Stimulated activated naive B cell treated with anti-CD40 and anti-IgM and Interleukin-4, amounts not matched to agents 10 μg/mL and 1 μg/mL and 100 μg/mL, for 72 hours (primary cell): ENCODE results near the gene TJP1.
"Not testable (repeated sequence)": the region's sequence is repeated elsewhere in the genome, so short reads cannot be mapped to it uniquely, and the experiment has no call there.

Experiments used
- ATAC-seq, 2 donors: fragments of 150-1000 bp; cut with Tn5 transposase; replicated peaks; 2 replicates each; pipeline ENCODE4 v1.10.0; 2021; ENCODE audit warnings: moderate library complexity in 1 of 2
- DNase-seq: peaks from one replicate; pipeline ENCODE4 v3.0.0; 2021
- H3K27ac Mint-ChIP-seq: one replicate; pipeline ENCODE4 v1.8.0; 2022; ENCODE audit warnings: mild to moderate bottlenecking, mixed read lengths
- H3K27me3 Mint-ChIP-seq, 2 donors: one replicate each; pipeline ENCODE4 v1.8.0; 2022; ENCODE audit warnings: mixed read lengths in 2 of 2
- H3K36me3 Mint-ChIP-seq, 2 donors: one replicate each; pipeline ENCODE4 v1.8.0; 2022; ENCODE audit warnings: mixed read lengths in 2 of 2, mild to moderate bottlenecking in 1 of 2
- H3K4me1 Mint-ChIP-seq, 2 donors: one replicate each; pipeline ENCODE4 v1.8.0; 2022; ENCODE audit warnings: mixed read lengths in 2 of 2, mild to moderate bottlenecking in 1 of 2
- H3K4me3 Mint-ChIP-seq, 2 donors: one replicate each; pipeline ENCODE4 v1.8.0; 2022; ENCODE audit warnings: mild to moderate bottlenecking in 2 of 2, mixed read lengths in 2 of 2, moderate library complexity in 1 of 2
- H3K9me3 Mint-ChIP-seq, 2 donors: one replicate each; pipeline ENCODE4 v1.8.0; 2022; ENCODE audit warnings: mixed read lengths in 2 of 2, mild to moderate bottlenecking in 1 of 2

The TJP1 gene

GRCh38 chr15:29822684-29823459 is 604 bp upstream of the TJP1 start:
- no peak for ATAC-seq
- DNase-seq = no peak
- Mint-ChIP-seq H3K4me3 (peak overlapping the region; percentile 8 to 50), H3K27me3 (peaks cover 34 to 54% of the 10 kb centered on the region in 2 donors), H3K27ac (peak overlapping the region; percentile 52), H3K9me3 (peaks cover 3 to 9% of the 10 kb centered on the region in 2 donors), H3K4me1 (no peaks in the 10 kb centered on the region), H3K36me3 (peaks cover 0 to 4% of the 10 kb centered on the region in 2 donors)

GRCh38 chr15:29821416-29822099 is 710 bp downstream of the TJP1 start:
- Mint-ChIP-seq H3K27me3 (peaks cover 40 to 54% of the 10 kb centered on the region in 2 donors), H3K27ac (no peak overlapping the region), H3K4me1 (no peaks in the 10 kb centered on the region), H3K36me3 (peaks cover 2 to 4% of the 10 kb centered on the region in 2 donors), H3K9me3 (peaks cover 8 to 9% of the 10 kb centered on the region in 2 donors), H3K4me3 (peak overlapping the region; percentile 48 to 59)
- DNase-seq (peak; percentile 13), ATAC-seq (peak; percentile 63 to 69)

GRCh38 chr15:29820394-29821154 is 1.7 kb downstream of the TJP1 start:
- Mint-ChIP-seq H3K4me3 (no peak overlapping the region), H3K27ac (no peak overlapping the region), H3K4me1 (no peaks in the 10 kb centered on the region), H3K27me3 (peaks cover 38 to 55% of the 10 kb centered on the region in 2 donors), H3K36me3 (peaks cover 2 to 4% of the 10 kb centered on the region in 2 donors), H3K9me3 (peaks cover 3 to 7% of the 10 kb centered on the region in 2 donors)
- DNase-seq = no peak
- no peak for ATAC-seq

DNA sequence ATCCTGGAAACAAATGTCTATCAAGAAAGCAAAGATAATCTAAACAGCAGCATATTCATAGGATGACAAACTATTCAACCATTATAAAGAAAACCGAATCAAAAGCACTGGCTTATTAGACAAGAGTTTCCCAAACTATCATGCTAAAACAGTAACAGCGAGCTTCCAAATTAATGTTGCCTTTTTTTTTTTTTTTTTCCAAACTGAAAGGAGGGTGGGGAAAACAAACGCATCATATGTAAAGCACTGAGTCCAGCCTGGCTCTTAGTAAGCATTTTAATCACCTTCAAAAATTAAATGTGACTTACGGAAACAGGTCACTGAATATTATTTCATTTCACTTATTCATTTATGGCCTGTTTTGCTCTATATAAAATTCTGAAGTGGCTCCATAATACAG is 2.3 kb downstream of the TJP1 start:
- ATAC-seq (no peak), DNase-seq (no peak)
- Mint-ChIP-seq H3K9me3 (peaks cover 3 to 7% of the 10 kb centered on the region in 2 donors), H3K4me1 (no peaks in the 10 kb centered on the region), H3K27ac (no peak overlapping the region), H3K27me3 (peaks cover 42 to 59% of the 10 kb centered on the region in 2 donors), H3K36me3 (peaks cover 2 to 4% of the 10 kb centered on the region in 2 donors), H3K4me3 (no peak overlapping the region)

DNA sequence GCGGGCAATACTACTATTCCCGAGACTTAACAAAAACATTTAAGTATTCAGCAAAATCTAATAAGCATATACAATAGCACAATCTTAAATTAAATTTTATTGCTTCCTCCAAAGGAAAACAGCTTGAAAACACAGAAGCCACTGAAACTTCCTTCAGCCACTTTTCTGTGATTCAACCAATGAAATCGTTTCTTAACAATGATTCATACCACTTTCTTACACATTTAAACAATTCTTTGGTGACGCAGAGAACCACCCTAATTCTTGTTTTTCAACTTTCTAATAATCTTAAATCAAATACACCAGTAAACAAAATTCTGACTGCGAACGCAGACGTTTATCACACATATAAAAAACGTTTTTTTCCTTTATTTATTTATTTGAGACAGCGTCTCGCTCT is 4.1 kb downstream of the TJP1 start:
- H3K9me3 Mint-ChIP-seq = peaks cover under 1 to 7% of the 10 kb centered on the region in 2 donors
- H3K4me1 Mint-ChIP-seq = no peaks in the 10 kb centered on the region
- H3K4me3 Mint-ChIP-seq = no peak overlapping the region
- peaks cover 48 to 59% of the 10 kb centered on the region in 2 donors for H3K27me3 Mint-ChIP-seq
- H3K36me3 Mint-ChIP-seq = peaks cover 2% of the 10 kb centered on the region in 2 donors
- ATAC-seq (no peak), DNase-seq (no peak)
- no peak overlapping the region for H3K27ac Mint-ChIP-seq

GRCh38 chr15:29817455-29817854 is 4.8 kb downstream of the TJP1 start:
- not testable (repeated sequence) for DNase-seq, H3K4me1 Mint-ChIP-seq, H3K4me3 Mint-ChIP-seq, H3K27ac Mint-ChIP-seq, ATAC-seq, H3K36me3 Mint-ChIP-seq, H3K9me3 Mint-ChIP-seq
- H3K27me3 Mint-ChIP-seq = peaks cover 46 to 57% of the 10 kb centered on the region in 2 donors

DNA sequence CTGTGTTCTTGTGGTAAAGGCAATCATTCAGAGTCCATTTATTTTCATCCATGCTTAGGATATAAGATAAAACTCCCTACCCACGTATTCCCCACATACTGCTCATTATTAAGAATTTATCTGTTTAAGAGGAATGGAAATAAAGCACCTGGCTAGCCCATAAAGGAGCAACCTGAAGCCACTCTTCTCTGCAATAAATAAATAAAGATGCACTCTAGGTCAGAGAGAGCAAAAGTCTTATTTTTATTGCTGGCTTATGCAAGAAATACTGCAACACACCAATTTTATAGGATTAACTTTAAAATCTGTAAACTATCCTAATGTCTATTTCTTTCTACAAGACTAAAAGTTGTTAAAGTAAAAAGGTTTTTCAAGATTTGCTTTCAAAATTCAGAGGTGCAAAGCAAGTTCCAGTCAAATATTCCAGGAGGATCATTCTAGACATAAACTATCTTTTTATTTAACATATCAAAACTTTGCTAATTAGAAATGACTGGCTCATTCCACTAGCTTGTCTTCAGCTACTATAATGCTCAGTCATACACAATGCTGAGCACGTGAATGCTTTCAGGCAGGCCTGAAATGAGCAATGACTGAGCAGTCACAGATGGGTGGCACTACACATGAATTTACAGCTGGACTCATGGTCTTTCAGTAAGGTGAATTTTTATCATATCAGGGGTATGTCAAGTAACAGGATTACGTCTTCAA is 7.1 kb downstream of the TJP1 start:
- Mint-ChIP-seq H3K36me3 (peaks cover 0 to 2% of the 10 kb centered on the region in 2 donors), H3K4me1 (no peaks in the 10 kb centered on the region), H3K9me3 (peaks cover 4 to 7% of the 10 kb centered on the region in 2 donors), H3K27ac (no peak overlapping the region), H3K4me3 (no peak overlapping the region), H3K27me3 (peaks cover 58 to 66% of the 10 kb centered on the region in 2 donors)
- no peak for ATAC-seq
- no peak for DNase-seq

GRCh38 chr15:29813009-29813408 is 9.3 kb downstream of the TJP1 start:
- no peak for DNase-seq
- Mint-ChIP-seq H3K36me3 (peaks cover 0 to 2% of the 10 kb centered on the region in 2 donors), H3K27ac (no peak overlapping the region), H3K4me3 (no peak overlapping the region), H3K27me3 (peaks cover 50 to 55% of the 10 kb centered on the region in 2 donors), H3K9me3 (peaks cover 4 to 8% of the 10 kb centered on the region in 2 donors), H3K4me1 (no peaks in the 10 kb centered on the region)
- ATAC-seq = no peak

GRCh38 chr15:29812384-29812694 is 9.9 kb downstream of the TJP1 start:
- no peak overlapping the region for H3K27ac Mint-ChIP-seq
- H3K9me3 Mint-ChIP-seq = peaks cover 4 to 6% of the 10 kb centered on the region in 2 donors
- no peaks in the 10 kb centered on the region for H3K36me3 Mint-ChIP-seq
- ATAC-seq = no peak
- no peaks in the 10 kb centered on the region for H3K4me1 Mint-ChIP-seq
- H3K4me3 Mint-ChIP-seq = no peak overlapping the region
- no peak for DNase-seq
- peaks cover 49 to 55% of the 10 kb centered on the region in 2 donors for H3K27me3 Mint-ChIP-seq

DNA sequence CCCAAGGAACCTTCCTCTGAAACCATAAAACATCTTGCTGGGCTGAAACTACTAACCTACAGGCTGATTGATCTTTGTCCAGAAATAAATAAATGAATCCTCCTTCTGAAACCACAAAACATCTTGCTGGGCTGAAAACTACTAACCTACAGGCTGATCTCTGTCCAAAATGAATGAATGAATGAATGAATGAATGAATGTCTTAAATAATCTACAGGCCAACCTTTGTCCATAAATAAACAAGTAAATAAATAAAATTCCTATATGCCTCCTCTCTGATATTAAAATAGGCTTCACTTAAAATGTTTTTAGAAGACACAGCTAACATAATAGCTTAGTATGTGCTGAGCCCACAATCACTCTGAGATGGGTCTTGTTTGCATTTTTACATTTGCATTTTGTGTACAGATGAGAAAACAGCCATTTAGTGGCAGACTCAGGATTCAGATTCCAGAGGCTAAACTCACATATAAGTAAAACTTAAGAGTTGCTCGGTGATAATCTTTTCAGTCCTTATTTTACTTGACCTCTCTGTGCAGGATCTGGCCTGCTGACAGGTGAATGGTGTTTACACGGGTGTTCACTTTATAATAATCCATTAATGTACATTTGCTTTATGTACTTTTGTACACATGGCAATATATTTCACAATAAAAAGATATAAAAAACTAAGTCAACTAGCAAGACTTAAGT is 10.4 kb downstream of the TJP1 start:
- ATAC-seq (no peak), DNase-seq (no peak)
- Mint-ChIP-seq H3K4me1 (no peaks in the 10 kb centered on the region), H3K9me3 (peaks cover 3 to 4% of the 10 kb centered on the region in 2 donors), H3K36me3 (no peaks in the 10 kb centered on the region), H3K27ac (no peak overlapping the region), H3K4me3 (no peak overlapping the region), H3K27me3 (peaks cover 48 to 54% of the 10 kb centered on the region in 2 donors)

DNA sequence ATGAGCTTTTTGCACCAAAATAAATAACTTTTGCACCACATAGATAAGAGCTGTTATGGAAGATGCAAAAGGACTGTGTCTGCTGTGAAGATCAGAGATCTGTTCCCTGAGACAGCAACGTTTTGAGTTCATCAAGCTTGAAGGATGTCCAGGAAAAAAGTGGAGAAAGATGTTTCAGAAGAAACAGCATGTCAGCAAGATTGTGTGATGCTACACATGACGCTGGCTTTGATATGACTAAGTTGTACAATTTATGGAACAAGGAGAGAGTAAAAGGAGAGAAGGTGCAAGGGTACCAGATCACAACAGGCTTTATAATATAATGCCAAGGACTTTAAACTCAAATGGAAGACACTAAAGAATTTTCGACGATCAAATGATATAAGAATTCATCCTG is 16.6 kb downstream of the TJP1 start:
- Mint-ChIP-seq H3K9me3 (peaks cover 0 to 4% of the 10 kb centered on the region in 2 donors), H3K4me1 (no peaks in the 10 kb centered on the region), H3K4me3 (no peak overlapping the region), H3K36me3 (no peaks in the 10 kb centered on the region), H3K27ac (no peak overlapping the region), H3K27me3 (peaks cover 35 to 43% of the 10 kb centered on the region in 2 donors)
- ATAC-seq (no peak), DNase-seq (no peak)

DNA sequence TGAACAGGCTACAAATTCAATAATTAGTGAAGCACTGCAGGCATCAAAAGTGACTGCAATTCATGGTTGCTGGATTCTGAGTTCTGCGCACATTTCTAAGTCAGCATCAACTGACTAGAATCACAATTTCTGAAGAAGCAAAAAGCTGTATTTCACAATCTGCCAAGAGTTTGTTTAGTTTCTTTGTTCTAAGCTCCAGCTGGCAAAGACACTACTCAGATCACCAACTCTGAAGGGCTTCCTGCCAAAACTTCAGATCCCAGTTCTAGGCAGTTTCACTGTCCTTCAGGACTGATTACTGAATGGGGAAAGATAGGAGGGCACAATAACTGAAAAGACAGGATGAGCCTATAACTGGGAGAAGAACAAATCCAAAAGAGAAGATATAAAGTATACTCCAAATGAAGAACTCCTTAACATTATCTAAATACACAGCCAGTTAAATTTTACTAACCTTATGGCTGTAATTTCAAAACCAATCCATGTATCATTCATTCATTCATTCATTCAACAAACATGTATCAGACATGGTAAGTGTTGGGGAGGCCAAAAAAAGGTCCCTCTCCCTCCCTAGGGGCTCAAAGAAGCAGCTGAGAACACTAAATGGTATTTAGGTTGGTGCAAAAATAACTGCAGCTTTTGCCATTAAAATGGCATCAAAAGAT is 17.1 kb downstream of the TJP1 start:
- Mint-ChIP-seq H3K36me3 (no peaks in the 10 kb centered on the region), H3K9me3 (peaks cover 0 to 4% of the 10 kb centered on the region in 2 donors), H3K4me1 (no peaks in the 10 kb centered on the region), H3K27ac (no peak overlapping the region), H3K4me3 (no peak overlapping the region), H3K27me3 (peaks cover 35 to 37% of the 10 kb centered on the region in 2 donors)
- ATAC-seq (no peak), DNase-seq (no peak)

- H3K9me3 Mint-ChIP-seq = peaks cover 0 to 2% of the 10 kb centered on the region in 2 donors
- peaks cover 24 to 26% of the 10 kb centered on the region in 2 donors for H3K27me3 Mint-ChIP-seq
Observed at GRCh38 chr15:29802411-29802810, 19.9 kb downstream of the TJP1 start.

More at GRCh38 chr15:29802411-29802810, 19.9 kb downstream of the TJP1 start:
- no peak overlapping the region for H3K4me3 Mint-ChIP-seq
- no peaks in the 10 kb centered on the region for H3K36me3 Mint-ChIP-seq
- no peak overlapping the region for H3K27ac Mint-ChIP-seq
- H3K4me1 Mint-ChIP-seq = no peaks in the 10 kb centered on the region
- ATAC-seq = no peak
- DNase-seq = no peak
